PC-9 (cell line): ENCODE results near the gene MED9. TPM values are rescaled to one million over a fixed set of nuclear protein-coding genes. Genes with fewer than 3 reads are reported as not detected.

ENCODE experiments used
- BruUV-seq: library from RNA; stranded (reverse); fragments of 400-500 nt; replicated peaks from 2 replicates; lab custom pipeline; 2021; lab: Mats Ljungman, UMichigan
- CTCF ChIA-PET: fragments of 300-600 bp; sonication (Branson Sonifier 250); formaldehyde crosslinking; loops from one replicate; lab custom pipeline; 2022; ENCODE audit warnings: antibody characterized with exemption; lab: Charles Lee
- POLR2A ChIA-PET: fragments of 300-600 bp; sonication (Branson Sonifier 250); formaldehyde crosslinking; loops from one replicate; lab custom pipeline; 2022; ENCODE audit warnings: antibody characterized with exemption; ENCODE audit not compliant: unreplicated experiment; lab: Charles Lee
- DNase-seq, 2 experiments: peaks; one replicate each; pipeline versions ENCODE4 v3.0.0 to v3.0.0-alpha.2; 2015 to 2022; ENCODE audit warnings: mixed read lengths in 1 of 2
- H2AFZ ChIP-seq: fragments of 200-600 bp; sonication (generic); 2 replicates; pipeline ENCODE4 v1.8.1; 2017; ENCODE audit warnings: antibody characterized with exemption
- H3F3A ChIP-seq: fragments of 200-600 bp; sonication (generic); 2 replicates; pipeline ENCODE4 v1.8.1; 2017; ENCODE audit warnings: antibody characterized with exemption, mild to moderate bottlenecking, low read depth; ENCODE audit not compliant: insufficient read depth
- H3K27ac ChIP-seq: fragments of 200-600 bp; sonication (generic); 2 replicates; pipeline ENCODE4 v1.6.1; 2016; ENCODE audit warnings: mixed run types
- H3K27me3 ChIP-seq: fragments of 200-600 bp; sonication (generic); 2 replicates; pipeline ENCODE4 v1.6.1; 2016; ENCODE audit warnings: low read depth, mixed run types; ENCODE audit not compliant: insufficient read depth
- H3K36me3 ChIP-seq: fragments of 200-600 bp; sonication (generic); 2 replicates; pipeline ENCODE4 v1.6.1; 2016; ENCODE audit warnings: low read depth, mixed run types
- H3K4me1 ChIP-seq: fragments of 200-600 bp; sonication (generic); replicated peaks from 2 replicates; pipeline ENCODE4 v1.6.1; 2016; ENCODE audit warnings: mixed run types; ENCODE audit not compliant: insufficient read depth
- H3K4me2 ChIP-seq: fragments of 200-600 bp; sonication (generic); 2 replicates; pipeline ENCODE4 v1.6.1; 2017; ENCODE audit warnings: mixed run types
- H3K4me3 ChIP-seq: fragments of 200-600 bp; sonication (generic); 2 replicates; pipeline ENCODE4 v1.6.1; 2016; ENCODE audit warnings: mixed run types
- H3K79me2 ChIP-seq: fragments of 200-600 bp; sonication (generic); 2 replicates; pipeline ENCODE4 v1.6.1; 2017; ENCODE audit warnings: low read depth, mixed run types
- H3K9me2 ChIP-seq: fragments of 200-600 bp; sonication (generic); 2 replicates; pipeline ENCODE4 v1.8.1; 2017; ENCODE audit warnings: mild to moderate bottlenecking; ENCODE audit not compliant: insufficient read depth
- H3K9me3 ChIP-seq: fragments of 200-600 bp; sonication (generic); 2 replicates; pipeline ENCODE4 v1.8.1; 2016; ENCODE audit warnings: low read depth; ENCODE audit not compliant: insufficient read depth
- H4K20me1 ChIP-seq: fragments of 200-600 bp; sonication (generic); 2 replicates; pipeline ENCODE4 v1.8.1; 2017; ENCODE audit not compliant: insufficient read depth
- CTCF ChIP-seq: fragments of 200-600 bp; sonication (generic); conservative IDR thresholded peaks from 2 replicates; pipeline ENCODE4 v1.6.1; 2017; ENCODE audit warnings: mixed run types, antibody characterized with exemption, mild to moderate bottlenecking, moderate library complexity
- EZH2 ChIP-seq: fragments of 200-600 bp; sonication (generic); IDR thresholded peaks from 2 replicates; pipeline ENCODE4 v1.8.0; 2017; ENCODE audit warnings: antibody characterized with exemption, low read depth
- intact Hi-C: fragments of 100-400 bp; cut with micrococcal nuclease; formaldehyde crosslinking; loops from one replicate; pipeline ENCODE4 v1.10.0; 2022; ENCODE audit not compliant: unreplicated experiment
- total RNA-seq: library from RNA; stranded (reverse); gene quantifications from 2 replicates; pipeline ENCODE4 v1.2.3, GENCODE V29; 2021

Gene MED9
- total RNA-seq, 1 experiment from 2014 or later = 15.8 TPM

- H4K20me1 ChIP-seq = peaks cover 30% of the 10 kb centered on the region
- ChIA-PET CTCF (no interaction called here), POLR2A (interaction anchor here (0.5 to 0.7 kb wide), 2 partner anchors 9 to 594 kb away, joined by 6 to 24 read pairs; partner anchors contain the start of gene RASD1)
- TF ChIP-seq CTCF (no peak), EZH2 (no peak)
- DNase-seq = no peak
- H3K4me2 ChIP-seq = no peak overlapping the region
- H3K79me2 ChIP-seq = no peaks in the 10 kb centered on the region
- no peaks in the 10 kb centered on the region for H3K36me3 ChIP-seq
- H3K27me3 ChIP-seq = no peaks in the 10 kb centered on the region
- no peaks in the 10 kb centered on the region for H3K4me1 ChIP-seq
- no TSS peak for BruUV-seq
- no peaks in the 10 kb centered on the region for H3K9me2 ChIP-seq
- intact Hi-C loops = no loop called here
- no peaks in the 10 kb centered on the region for H3F3A ChIP-seq
- no peak overlapping the region for H3K27ac ChIP-seq
- H3K9me3 ChIP-seq = no peaks in the 10 kb centered on the region
- H3K4me3 ChIP-seq = no peak overlapping the region
- H2AFZ ChIP-seq = no peak overlapping the region
These were observed 27.7 kb downstream of the MED9 start for GRCh38 chr17:17504341-17505140.

GRCh38 chr17:17505151-17505550, 28.4 kb downstream of the MED9 start:
- intact Hi-C loops = no loop called here
- Histone ChIP-seq H3K4me3 (no peak overlapping the region), H3F3A (no peaks in the 10 kb centered on the region; the same call in 1 of the 2 replicates), H3K79me2 (no peaks in the 10 kb centered on the region), H3K27me3 (no peaks in the 10 kb centered on the region), H3K4me2 (no peak overlapping the region), H3K27ac (no peak overlapping the region), H3K9me2 (no peaks in the 10 kb centered on the region), H3K9me3 (no peaks in the 10 kb centered on the region), H3K4me1 (peaks cover 1% of the 10 kb centered on the region; the same call in 1 of the 2 replicates), H4K20me1 (peaks cover 33% of the 10 kb centered on the region), H2AFZ (no peak overlapping the region), H3K36me3 (no peaks in the 10 kb centered on the region)
- ChIA-PET POLR2A (interaction anchor here (0.6 kb wide), 1 partner anchor 16 kb away, joined by 7 read pairs; no protein-coding TSS in a partner anchor), CTCF (no interaction called here)
- DNase-seq = no peak
- TF ChIP-seq EZH2 (no peak), CTCF (no peak)
- BruUV-seq = no TSS peak

- CTCF ChIA-PET = no interaction called here
These were observed 28.9 kb downstream of the MED9 start for GRCh38 chr17:17505610-17506171.

More at GRCh38 chr17:17505610-17506171, 28.9 kb downstream of the MED9 start:
- Histone ChIP-seq H3K79me2 (no peaks in the 10 kb centered on the region), H3K27me3 (no peaks in the 10 kb centered on the region), H3K36me3 (no peaks in the 10 kb centered on the region), H3K4me2 (no peak overlapping the region), H3F3A (no peaks in the 10 kb centered on the region; the same call in 1 of the 2 replicates), H3K9me2 (no peaks in the 10 kb centered on the region), H2AFZ (no peak overlapping the region), H3K4me3 (no peak overlapping the region), H3K9me3 (no peaks in the 10 kb centered on the region), H3K27ac (no peak overlapping the region), H3K4me1 (peaks cover 6% of the 10 kb centered on the region; the same call in 1 of the 2 replicates), H4K20me1 (peaks cover 37% of the 10 kb centered on the region)
- POLR2A ChIA-PET = interaction anchor here (0.6 kb wide), 1 partner anchor 17 kb away, joined by 7 read pairs; no protein-coding TSS in a partner anchor
- no peak for DNase-seq
- no TSS peak for BruUV-seq
- intact Hi-C loops = no loop called here
- TF ChIP-seq EZH2 = no peak
- no peak for TF ChIP-seq CTCF
